Ovary (tissue), 3 donors: ENCODE results near the gene RBM20.

ENCODE experiments used
- EP300 ChIP-seq: sonication (generic); formaldehyde crosslinking; IDR thresholded peaks from one replicate; pipeline ENCODE4 v1.6.1; 2017; ENCODE audit warnings: antibody characterized with exemption
- POLR2A ChIP-seq: fragments of 450-650 bp; IDR thresholded peaks from one replicate; pipeline ENCODE4 v1.6.1; 2017; ENCODE audit warnings: antibody characterized with exemption, mild to moderate bottlenecking, moderate library complexity
- TF ChIP-seq, protein P1 (sequence below), 3 donors: fragments of 450-650 bp in 2 of 3; fragments of 200-600 bp in 1 of 3; IDR thresholded peaks; one replicate each; pipeline versions ENCODE4 v1.5.1 to v1.8.0; 2016 to 2022; ENCODE audit warnings: antibody characterized with exemption in 3 of 3, mild to moderate bottlenecking in 1 of 3
- donor health status: DM: no; HTN: no; CAD: no.

GRCh38 chr10:110782616-110783015 is 138.5 kb downstream of the RBM20 start:
- TF ChIP-seq, protein P1, sequence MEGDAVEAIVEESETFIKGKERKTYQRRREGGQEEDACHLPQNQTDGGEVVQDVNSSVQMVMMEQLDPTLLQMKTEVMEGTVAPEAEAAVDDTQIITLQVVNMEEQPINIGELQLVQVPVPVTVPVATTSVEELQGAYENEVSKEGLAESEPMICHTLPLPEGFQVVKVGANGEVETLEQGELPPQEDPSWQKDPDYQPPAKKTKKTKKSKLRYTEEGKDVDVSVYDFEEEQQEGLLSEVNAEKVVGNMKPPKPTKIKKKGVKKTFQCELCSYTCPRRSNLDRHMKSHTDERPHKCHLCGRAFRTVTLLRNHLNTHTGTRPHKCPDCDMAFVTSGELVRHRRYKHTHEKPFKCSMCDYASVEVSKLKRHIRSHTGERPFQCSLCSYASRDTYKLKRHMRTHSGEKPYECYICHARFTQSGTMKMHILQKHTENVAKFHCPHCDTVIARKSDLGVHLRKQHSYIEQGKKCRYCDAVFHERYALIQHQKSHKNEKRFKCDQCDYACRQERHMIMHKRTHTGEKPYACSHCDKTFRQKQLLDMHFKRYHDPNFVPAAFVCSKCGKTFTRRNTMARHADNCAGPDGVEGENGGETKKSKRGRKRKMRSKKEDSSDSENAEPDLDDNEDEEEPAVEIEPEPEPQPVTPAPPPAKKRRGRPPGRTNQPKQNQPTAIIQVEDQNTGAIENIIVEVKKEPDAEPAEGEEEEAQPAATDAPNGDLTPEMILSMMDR (IDR thresholded peaks at IDR 0.05): no peak
- no peak for TF ChIP-seq EP300
- TF ChIP-seq POLR2A: no peak
